HCT116 (cell line): Measurements from ENCODE around the gene SMOC1. TPM values are rescaled to one million over a fixed set of nuclear protein-coding genes. Genes with fewer than 3 reads are reported as not detected.

Experiments
- ATAC-seq: fragments of 200-7000 bp; cut with Tn5 transposase; 2 replicates; pipeline ENCODE4 v1.9.1; 2020; ENCODE audit warnings: mild to moderate bottlenecking, moderate library complexity
- BruUV-seq: library from RNA; stranded (reverse); fragments of 400-500 nt; replicated peaks from 2 replicates; lab custom pipeline; 2021; lab: Mats Ljungman, UMichigan
- CTCF ChIA-PET: fragments of 300-600 bp; sonication (Branson Sonifier 250); formaldehyde crosslinking; loops from one replicate; lab custom pipeline; 2021; ENCODE audit warnings: antibody characterized with exemption; lab: Charles Lee
- POLR2A ChIA-PET: fragments of 300-600, 350-600 bp; sonication (Branson Sonifier 250); formaldehyde crosslinking; loops from one replicate; lab custom pipeline; 2021; ENCODE audit warnings: antibody characterized with exemption; lab: Charles Lee
- RAD21 ChIA-PET, 2 experiments: fragments of 300-600 bp; sonication (Branson Sonifier 250); formaldehyde crosslinking; loops; one replicate each; lab custom pipeline; 2023; ENCODE audit warnings: low total read pairs in 2 of 2; ENCODE audit not compliant: uncharacterized antibody in 2 of 2, unreplicated experiment in 2 of 2, low non-redundant PET in 1 of 2; lab: Charles Lee
- DNase-seq: peaks from one replicate; pipeline ENCODE4 v3.0.0-alpha.2; 2010; ENCODE audit warnings: low read depth, low spot score
- H2AFZ ChIP-seq: fragments of 200-600 bp; shearing (Covaris generic), sonication (generic); 2 replicates; pipeline ENCODE4 v1.6.1; 2017; ENCODE audit warnings: low read depth, mixed run types, mixed read lengths, antibody characterized with exemption, low read length; ENCODE audit not compliant: poor library complexity, severe bottlenecking
- H3K27ac ChIP-seq: 2 replicates; pipeline ENCODE4 v1.5.1; 2012; ENCODE audit warnings: low read depth, low read length
- H3K27me3 ChIP-seq: fragments of 200-600 bp; sonication (generic); 2 replicates; pipeline ENCODE4 v1.6.1; 2016; ENCODE audit warnings: mixed run types, low read length, mixed read lengths; ENCODE audit not compliant: insufficient read depth
- H3K36me3 ChIP-seq, 2 experiments: fragments of 200-500 bp in 1 of 2; fragments of 200-600 bp in 1 of 2; sonication (Bioruptor generic) in 1 of 2; sonication (generic) in 1 of 2; 2 replicates each; pipeline versions ENCODE4 v1.5.1 to v1.6.1; 2014 to 2016; ENCODE audit warnings: low read length in 2 of 2, inconsistent platforms in 1 of 2, mixed read lengths in 1 of 2, mixed run types in 1 of 2; ENCODE audit not compliant: insufficient read depth in 2 of 2, control insufficient read depth in 1 of 2
- H3K4me1 ChIP-seq, 2 experiments: fragments of 200-600 bp in 1 of 2; sonication (generic) in 1 of 2; 2 replicates each; pipeline versions ENCODE4 v1.5.1 to v1.6.1; 2012 to 2017; ENCODE audit warnings: low read length in 2 of 2, inconsistent platforms in 1 of 2, mild to moderate bottlenecking in 1 of 2, mixed read lengths in 1 of 2, mixed run types in 1 of 2, moderate library complexity in 1 of 2; ENCODE audit not compliant: insufficient read depth in 2 of 2, control insufficient read depth in 1 of 2
- H3K4me2 ChIP-seq: fragments of 200-600 bp; sonication (generic); 2 replicates; pipeline ENCODE4 v1.6.1; 2017; ENCODE audit warnings: mixed run types, low read length, mixed read lengths
- H3K4me3 ChIP-seq, 2 experiments: fragments of 200-600 bp in 1 of 2; sonication (generic) in 1 of 2; replicated peaks in 1 of 2; 2 replicates each; pipeline ENCODE4 v1.5.1; 2011 to 2016; ENCODE audit warnings: low read length in 2 of 2, control low read depth in 1 of 2, low read depth in 1 of 2, mild to moderate bottlenecking in 1 of 2, mixed read lengths in 1 of 2, mixed run types in 1 of 2
- H3K79me2 ChIP-seq: fragments of 200-600 bp; sonication (generic); 2 replicates; pipeline ENCODE4 v1.6.1; 2017; ENCODE audit warnings: mild to moderate bottlenecking, mixed run types, low read length, moderate library complexity, mixed read lengths; ENCODE audit not compliant: insufficient read depth
- H3K9ac ChIP-seq: fragments of 200-600 bp; sonication (generic); 2 replicates; pipeline ENCODE4 v1.6.1; 2016; ENCODE audit warnings: low read length, mixed read lengths
- H3K9me2 ChIP-seq: fragments of 200-600 bp; sonication (generic), shearing (Covaris generic); 2 replicates; pipeline ENCODE4 v1.6.1; 2017; ENCODE audit warnings: mixed run types, mild to moderate bottlenecking, moderate library complexity; ENCODE audit not compliant: insufficient read depth
- H3K9me3 ChIP-seq, 2 experiments: fragments of 200-500 bp in 1 of 2; fragments of 200-600 bp in 1 of 2; sonication (Bioruptor generic) in 1 of 2; sonication (generic) in 1 of 2; 2 replicates each; pipeline ENCODE4 v1.6.1; 2014 to 2017; ENCODE audit warnings: low read length in 2 of 2, mixed read lengths in 2 of 2, inconsistent platforms in 1 of 2, low read depth in 1 of 2, mild to moderate bottlenecking in 1 of 2, mixed run types in 1 of 2, moderate library complexity in 1 of 2; ENCODE audit not compliant: control insufficient read depth in 1 of 2, insufficient read depth in 1 of 2
- H4K20me1 ChIP-seq: fragments of 200-600 bp; sonication (generic), shearing (Covaris generic); 2 replicates; pipeline ENCODE4 v1.6.1; 2017; ENCODE audit warnings: mixed run types, mild to moderate bottlenecking, moderate library complexity; ENCODE audit not compliant: insufficient read depth
- ATF3 ChIP-seq: IDR thresholded peaks from 2 replicates; pipeline ENCODE4 v1.6.1; 2012
- CTCF ChIP-seq, 3 experiments: fragments of 200-600 bp in 1 of 3; sonication (generic) in 1 of 3; IDR thresholded peaks in 2 of 3; conservative IDR thresholded peaks in 1 of 3; 2 replicates each; pipeline ENCODE4 v1.5.1; 2012 to 2017; ENCODE audit warnings: low read depth in 2 of 3, low read length in 2 of 3, antibody characterized with exemption in 1 of 3, borderline replicate concordance in 1 of 3, control low read depth in 1 of 3, mild to moderate bottlenecking in 1 of 3, mixed read lengths in 1 of 3, mixed run types in 1 of 3, moderate library complexity in 1 of 3; ENCODE audit not compliant: insufficient read depth in 1 of 3
- EGR1 ChIP-seq: IDR thresholded peaks from 2 replicates; pipeline ENCODE4 v1.6.1; 2012; ENCODE audit warnings: low read depth
- ELF1 ChIP-seq: IDR thresholded peaks from 2 replicates; pipeline ENCODE4 v1.6.1; 2012; ENCODE audit warnings: low read depth, borderline replicate concordance
- JUND ChIP-seq: IDR thresholded peaks from 2 replicates; pipeline ENCODE4 v1.6.1; 2012
- POLR2A ChIP-seq: IDR thresholded peaks from 2 replicates; pipeline ENCODE4 v1.7.0; 2011; ENCODE audit warnings: borderline replicate concordance; ENCODE audit not compliant: insufficient read depth, insufficient read length; ENCODE audit errors: extremely low read depth
- POLR2AphosphoS5 ChIP-seq: IDR thresholded peaks from 2 replicates; pipeline ENCODE4 v1.6.1; 2011; ENCODE audit warnings: mild to moderate bottlenecking, low read depth, low read length, moderate library complexity
- RAD21 ChIP-seq: IDR thresholded peaks from 2 replicates; pipeline ENCODE4 v1.6.1; 2012; ENCODE audit warnings: low read depth, mild to moderate bottlenecking
- REST ChIP-seq: IDR thresholded peaks from 2 replicates; pipeline ENCODE4 v1.6.1; 2012; ENCODE audit warnings: low read depth
- SIN3A ChIP-seq: IDR thresholded peaks from 2 replicates; pipeline ENCODE4 v1.6.1; 2012; ENCODE audit warnings: low read depth
- SRF ChIP-seq: IDR thresholded peaks from 2 replicates; pipeline ENCODE4 v1.6.1; 2012; ENCODE audit warnings: low read depth
- TCF7L2 ChIP-seq: IDR thresholded peaks from 2 replicates; pipeline ENCODE4 v1.7.0; 2011; ENCODE audit warnings: borderline replicate concordance, inconsistent platforms; ENCODE audit not compliant: insufficient read depth, insufficient read length; ENCODE audit errors: extremely low read depth
- YY1 ChIP-seq: IDR thresholded peaks from 2 replicates; pipeline ENCODE4 v1.6.1; 2011; ENCODE audit warnings: low read length, low read depth, moderate library complexity, mild to moderate bottlenecking; ENCODE audit not compliant: insufficient replicate concordance; ENCODE audit errors: extremely low read depth
- ZBTB33 ChIP-seq: IDR thresholded peaks from 2 replicates; pipeline ENCODE4 v1.6.1; 2011; ENCODE audit warnings: mild to moderate bottlenecking, low read length, moderate library complexity; ENCODE audit not compliant: insufficient replicate concordance; ENCODE audit errors: extremely low read depth
- ZFX ChIP-seq: fragments of 450-650 bp; IDR thresholded peaks from 2 replicates; pipeline ENCODE4 v1.6.1; 2017
- intact Hi-C: fragments of 100-400 bp; cut with micrococcal nuclease; formaldehyde crosslinking; loops from 2 replicates; pipeline ENCODE4 v1.10.0; 2022
- total RNA-seq: library from RNA; stranded (reverse); gene quantifications from one replicate; pipeline ENCODE4 v1.2.1, GENCODE V29; 2021; ENCODE audit not compliant: unreplicated experiment

The SMOC1 gene
- total RNA-seq, 1 experiment from 2014 or later = not detected

GRCh38 chr14:70023871-70024270, 144.7 kb downstream of the SMOC1 start:
- intact Hi-C loops = no loop called here
- TF ChIP-seq ZFX (no peak), SRF (no peak), TCF7L2 (no peak), ZBTB33 (no peak), EGR1 (no peak), SIN3A (no peak), POLR2AphosphoS5 (no peak), RAD21 (no peak), ATF3 (no peak), JUND (no peak), CTCF (IDR thresholded peaks at IDR 0.05 in 2 of 3, conservative IDR thresholded peaks at IDR 0.05 in 1 of 3; ENCODE audit: borderline replicate concordance in 1 of 3, insufficient read depth in 1 of 3, low read depth in 2 of 3, low read length in 2 of 3) (no peak), REST (no peak), YY1 (no peak), ELF1 (no peak), POLR2A (no peak)
- TF ChIP-seq, all 23 proteins: peak for 0
- Histone ChIP-seq H3K4me2 (no peak overlapping the region), H4K20me1 (no peaks in the 10 kb centered on the region), H3K9me3 (no peaks in the 10 kb centered on the region), H3K79me2 (no peaks in the 10 kb centered on the region), H2AFZ (no peak overlapping the region), H3K9me2 (no peaks in the 10 kb centered on the region), H3K4me3 (no peak overlapping the region), H3K27ac (no peak overlapping the region), H3K27me3 (peaks cover 3% of the 10 kb centered on the region; the same call in 1 of the 2 replicates), H3K4me1 (no peaks in the 10 kb centered on the region), H3K36me3 (no peaks in the 10 kb centered on the region), H3K9ac (no peak overlapping the region)
- no TSS peak for BruUV-seq
- CTCF ChIA-PET = no interaction called here
- no peak for DNase-seq
- POLR2A ChIA-PET = no interaction called here
- no peak for ATAC-seq
- RAD21 ChIA-PET = no interaction called here
